Natural killer cell (primary cell): ENCODE data around the gene CARMIL3. TPM values are rescaled to one million over a fixed set of nuclear protein-coding genes. Genes with fewer than 3 reads are reported as not detected.
A peak's percentile ranks its signal among the peaks of the same experiment; 100 is the strongest.
"Not testable (repeated sequence)": the region's sequence is repeated elsewhere in the genome, so short reads cannot be mapped to it uniquely, and the experiment has no call there.

Experiments
- ATAC-seq, 3 donors: fragments of 150-1000 bp in 2 of 3; fragments of 200-7000 bp in 1 of 3; cut with Tn5 transposase; 1 replicate in 1 of 3; 2 replicates in 2 of 3; pipeline ENCODE4 v1.10.0; 2021; ENCODE audit warnings: mild to moderate bottlenecking in 2 of 3, moderate library complexity in 2 of 3
- DNase-seq, 2 donors: peaks; one replicate each; pipeline versions ENCODE4 v3.0.0 to v3.0.0-alpha.2; 2013 to 2021; ENCODE audit warnings: mixed read lengths in 1 of 2
- H3K27ac ChIP-seq: one replicate; pipeline ENCODE4 v1.5.1; 2013; ENCODE audit warnings: mild to moderate bottlenecking, low read length
- H3K27me3 ChIP-seq: one replicate; pipeline ENCODE4 v1.6.1; 2013; ENCODE audit warnings: low read length; ENCODE audit not compliant: control insufficient read depth, insufficient read depth
- H3K36me3 ChIP-seq: one replicate; pipeline ENCODE4 v1.6.1; 2013; ENCODE audit warnings: low read length; ENCODE audit not compliant: control insufficient read depth, insufficient read depth
- H3K4me1 ChIP-seq: one replicate; pipeline ENCODE4 v1.6.1; 2013; ENCODE audit warnings: low read length; ENCODE audit not compliant: control insufficient read depth, insufficient read depth
- H3K4me3 ChIP-seq: one replicate; pipeline ENCODE4 v1.5.1; 2013; ENCODE audit warnings: low read length
- H3K9me3 ChIP-seq: one replicate; pipeline ENCODE4 v1.6.1; 2013; ENCODE audit warnings: low read length; ENCODE audit not compliant: control insufficient read depth, insufficient read depth
- H3K27ac Mint-ChIP-seq, 2 donors: one replicate each; pipeline ENCODE4 v1.8.0; 2022; ENCODE audit warnings: mild to moderate bottlenecking in 2 of 2, mixed read lengths in 2 of 2, moderate library complexity in 1 of 2
- H3K27me3 Mint-ChIP-seq, 2 donors: one replicate each; pipeline ENCODE4 v1.8.0; 2022; ENCODE audit warnings: low read depth in 2 of 2, mixed read lengths in 2 of 2
- H3K36me3 Mint-ChIP-seq: one replicate; pipeline ENCODE4 v1.8.0; 2022; ENCODE audit warnings: mixed read lengths
- H3K4me1 Mint-ChIP-seq, 2 donors: one replicate each; pipeline ENCODE4 v1.8.0; 2022; ENCODE audit warnings: mixed read lengths in 2 of 2
- H3K4me3 Mint-ChIP-seq: one replicate; pipeline ENCODE4 v1.8.0; 2022; ENCODE audit warnings: mild to moderate bottlenecking, moderate library complexity, mixed read lengths
- H3K9me3 Mint-ChIP-seq, 2 donors: one replicate each; pipeline ENCODE4 v1.8.0; 2022; ENCODE audit warnings: mixed read lengths in 2 of 2
- WGBS: methylation state at CpG from one replicate; pipeline ENCODE4 v1.1.7; 2013; ENCODE audit warnings: missing lambda C conversion rate; ENCODE audit not compliant: insufficient coverage; 5-methylcytosine and 5-hydroxymethylcytosine counted together
- intact Hi-C: fragments of 100-400 bp; cut with micrococcal nuclease; formaldehyde crosslinking; loops from one replicate; pipeline ENCODE4 v1.14.2; 2022
- total RNA-seq, 4 donors: library from RNA; stranded (reverse); fragments of 120-200 nt in 1 of 4; gene quantifications; one replicate each; pipeline versions ENCODE4 v1.2.3 to v1.2.4, GENCODE V29; 2013 to 2022
- TF ChIP-seq, protein P1 (sequence below): fragments of 200-600 bp; IDR thresholded peaks from one replicate; pipeline ENCODE4 v1.8.0; 2022; ENCODE audit warnings: antibody characterized with exemption

The CARMIL3 gene
- total RNA-seq, 3 donors from 2014 or later (not counting 1 experiment from before 2014, with no cell fraction given), result 17.8 to 28.6 (median 18.6) TPM

DNA sequence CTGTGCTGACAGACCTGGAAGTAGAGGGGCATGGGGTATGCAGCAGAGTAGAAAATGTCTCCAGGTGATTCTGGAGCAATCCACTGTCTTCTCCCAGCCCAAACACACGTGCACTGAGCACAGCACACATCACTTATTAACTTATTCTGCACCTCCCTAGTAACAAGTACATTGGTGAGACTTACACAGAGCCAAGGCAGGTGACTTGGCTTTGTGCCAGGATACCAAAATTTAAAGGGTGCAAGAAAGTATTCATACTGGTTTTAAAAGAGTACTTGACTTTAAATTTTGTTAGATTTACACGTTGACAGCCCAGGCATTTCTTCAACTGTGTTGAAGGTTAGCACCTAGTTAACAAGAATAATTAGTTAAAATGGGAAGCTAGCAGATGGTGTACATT is 11.1 kb upstream of the CARMIL3 start:
- Mint-ChIP-seq H3K27me3 (peaks cover 0 to 3% of the 10 kb centered on the region in 2 donors), H3K4me3 (no peak overlapping the region), H3K9me3 (no peaks in the 10 kb centered on the region), H3K36me3 (no peaks in the 10 kb centered on the region), H3K4me1 (peaks cover 9 to 22% of the 10 kb centered on the region in 2 donors), H3K27ac (no peak overlapping the region)
- ATAC-seq (no peak), DNase-seq (no peak)
- Histone ChIP-seq H3K9me3 (no peaks in the 10 kb centered on the region), H3K4me3 (no peak overlapping the region), H3K36me3 (no peaks in the 10 kb centered on the region), H3K27me3 (no peaks in the 10 kb centered on the region), H3K27ac (no peak overlapping the region), H3K4me1 (peaks cover 4% of the 10 kb centered on the region)
- TF ChIP-seq, protein P1, sequence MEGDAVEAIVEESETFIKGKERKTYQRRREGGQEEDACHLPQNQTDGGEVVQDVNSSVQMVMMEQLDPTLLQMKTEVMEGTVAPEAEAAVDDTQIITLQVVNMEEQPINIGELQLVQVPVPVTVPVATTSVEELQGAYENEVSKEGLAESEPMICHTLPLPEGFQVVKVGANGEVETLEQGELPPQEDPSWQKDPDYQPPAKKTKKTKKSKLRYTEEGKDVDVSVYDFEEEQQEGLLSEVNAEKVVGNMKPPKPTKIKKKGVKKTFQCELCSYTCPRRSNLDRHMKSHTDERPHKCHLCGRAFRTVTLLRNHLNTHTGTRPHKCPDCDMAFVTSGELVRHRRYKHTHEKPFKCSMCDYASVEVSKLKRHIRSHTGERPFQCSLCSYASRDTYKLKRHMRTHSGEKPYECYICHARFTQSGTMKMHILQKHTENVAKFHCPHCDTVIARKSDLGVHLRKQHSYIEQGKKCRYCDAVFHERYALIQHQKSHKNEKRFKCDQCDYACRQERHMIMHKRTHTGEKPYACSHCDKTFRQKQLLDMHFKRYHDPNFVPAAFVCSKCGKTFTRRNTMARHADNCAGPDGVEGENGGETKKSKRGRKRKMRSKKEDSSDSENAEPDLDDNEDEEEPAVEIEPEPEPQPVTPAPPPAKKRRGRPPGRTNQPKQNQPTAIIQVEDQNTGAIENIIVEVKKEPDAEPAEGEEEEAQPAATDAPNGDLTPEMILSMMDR, result no peak
- intact Hi-C loops, result no loop called here
- 85% methylated on average over 2 of the region's 2 CpGs for WGBS

- no peaks in the 10 kb centered on the region for H3K9me3 Mint-ChIP-seq
- H3K4me1 ChIP-seq, result no peaks in the 10 kb centered on the region
- H3K4me1 Mint-ChIP-seq, result peaks cover 0 to 12% of the 10 kb centered on the region in 2 donors
- no peaks in the 10 kb centered on the region for H3K36me3 Mint-ChIP-seq
- H3K4me3 Mint-ChIP-seq, result no peak overlapping the region
- DNase-seq, result no peak
- H3K27ac Mint-ChIP-seq, result no peak overlapping the region
- no peak overlapping the region for H3K4me3 ChIP-seq
- 77% methylated on average over 5 of the region's 5 CpGs for WGBS
- ATAC-seq, result no peak
- H3K27me3 Mint-ChIP-seq, result peaks cover 0 to 3% of the 10 kb centered on the region in 2 donors
- TF ChIP-seq, protein P1, result no peak
- H3K36me3 ChIP-seq, result no peaks in the 10 kb centered on the region
- no peak overlapping the region for H3K27ac ChIP-seq
- intact Hi-C loops, result no loop called here
- no peaks in the 10 kb centered on the region for H3K27me3 ChIP-seq
- no peaks in the 10 kb centered on the region for H3K9me3 ChIP-seq
These were observed 9.1 kb upstream of the CARMIL3 start for GRCh38 chr14:24042746-24043145.

- not testable (repeated sequence) for H3K27ac Mint-ChIP-seq
These were observed 2.8 kb upstream of the CARMIL3 start for GRCh38 chr14:24049002-24049401.

GRCh38 chr14:24050753-24051152 is 1.1 kb upstream of the CARMIL3 start:
- H3K27me3 Mint-ChIP-seq, H3K27me3 ChIP-seq, H3K36me3 ChIP-seq, DNase-seq, ATAC-seq, H3K27ac ChIP-seq, H3K4me3 ChIP-seq, H3K9me3 Mint-ChIP-seq, H3K9me3 ChIP-seq, intact Hi-C loops, H3K36me3 Mint-ChIP-seq: not testable (repeated sequence)
- Mint-ChIP-seq H3K4me3 (peak overlapping the region; percentile 88), H3K27ac (peak overlapping the region in 1 of 2 donors; percentile 90), H3K4me1 (peaks cover 18 to 46% of the 10 kb centered on the region in 2 donors)
- WGBS, result 97% methylated on average over 8 of the region's 8 CpGs
- peaks cover 33% of the 10 kb centered on the region for H3K4me1 ChIP-seq

More at GRCh38 chr14:24049002-24049401, 2.8 kb upstream of the CARMIL3 start:
- H3K36me3 Mint-ChIP-seq, intact Hi-C loops, H3K36me3 ChIP-seq, H3K4me3 ChIP-seq, DNase-seq, H3K27ac ChIP-seq, ATAC-seq, H3K9me3 ChIP-seq, H3K27me3 ChIP-seq, H3K9me3 Mint-ChIP-seq, H3K27me3 Mint-ChIP-seq: not testable (repeated sequence)
- peaks cover 31% of the 10 kb centered on the region for H3K4me1 ChIP-seq
- WGBS, result 27% methylated on average over 2 of the region's 2 CpGs
- Mint-ChIP-seq H3K4me1 (peaks cover 18 to 43% of the 10 kb centered on the region in 2 donors), H3K4me3 (peak overlapping the region; percentile 32)
